GM18498 (cell line): ENCODE results near the gene DACH2.

Source experiments
- ATAC-seq: cut with Tn5 transposase; IDR thresholded peaks from one replicate; pipeline ENCODE4 v1.9.1; 2021; ENCODE audit warnings: mild to moderate bottlenecking, moderate library complexity; ENCODE audit not compliant: unreplicated experiment

DACH2 gene

GRCh38 chrX:86295293-86295692 lies 147.0 kb downstream of the DACH2 start:
- ATAC-seq: no peak

DNA sequence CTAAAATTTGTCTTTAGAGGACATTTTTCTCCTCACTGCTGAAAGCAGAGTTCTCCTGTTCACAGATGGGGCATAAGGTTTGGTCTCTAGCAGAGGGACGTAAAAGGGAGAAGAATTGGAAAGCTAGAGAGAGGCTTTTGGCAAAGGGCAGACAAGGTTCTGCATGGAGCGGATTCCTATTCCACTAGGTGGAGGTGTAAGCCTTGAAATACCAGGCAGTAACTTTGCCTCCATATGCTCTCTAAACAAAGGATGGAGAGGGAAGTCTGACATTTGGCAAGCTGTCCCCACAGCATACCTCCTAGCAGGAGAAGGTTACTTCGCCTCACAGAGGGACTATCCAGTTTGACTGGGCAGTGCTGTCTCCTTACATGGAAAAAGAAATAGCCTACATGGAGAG lies 174.7 kb downstream of the DACH2 start:
- ATAC-seq: no peak

GRCh38 chrX:86329174-86329573 lies 180.9 kb downstream of the DACH2 start:
- ATAC-seq: no peak

DNA sequence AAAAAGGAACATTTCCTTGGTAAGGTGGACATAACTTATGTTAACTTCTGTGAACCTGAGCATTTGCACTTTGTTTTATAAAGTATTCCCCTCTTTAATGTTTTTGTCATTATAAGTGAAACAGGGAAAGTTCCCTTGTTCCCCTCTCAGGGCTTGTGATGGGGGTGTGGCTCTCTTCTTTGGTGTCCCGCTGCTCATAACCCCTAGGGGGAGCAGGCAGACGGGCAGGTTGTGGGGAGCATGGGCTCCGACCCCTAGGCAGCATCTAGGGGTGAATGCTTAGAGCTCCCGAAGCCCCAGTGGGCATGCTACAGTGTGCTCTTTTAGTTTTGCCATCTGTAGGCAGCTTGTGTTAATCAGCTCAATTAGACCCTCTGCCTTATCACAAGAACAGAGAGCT lies 200.4 kb downstream of the DACH2 start:
- no peak for ATAC-seq

GRCh38 chrX:86349115-86349514 lies 200.9 kb downstream of the DACH2 start:
- no peak for ATAC-seq

DNA sequence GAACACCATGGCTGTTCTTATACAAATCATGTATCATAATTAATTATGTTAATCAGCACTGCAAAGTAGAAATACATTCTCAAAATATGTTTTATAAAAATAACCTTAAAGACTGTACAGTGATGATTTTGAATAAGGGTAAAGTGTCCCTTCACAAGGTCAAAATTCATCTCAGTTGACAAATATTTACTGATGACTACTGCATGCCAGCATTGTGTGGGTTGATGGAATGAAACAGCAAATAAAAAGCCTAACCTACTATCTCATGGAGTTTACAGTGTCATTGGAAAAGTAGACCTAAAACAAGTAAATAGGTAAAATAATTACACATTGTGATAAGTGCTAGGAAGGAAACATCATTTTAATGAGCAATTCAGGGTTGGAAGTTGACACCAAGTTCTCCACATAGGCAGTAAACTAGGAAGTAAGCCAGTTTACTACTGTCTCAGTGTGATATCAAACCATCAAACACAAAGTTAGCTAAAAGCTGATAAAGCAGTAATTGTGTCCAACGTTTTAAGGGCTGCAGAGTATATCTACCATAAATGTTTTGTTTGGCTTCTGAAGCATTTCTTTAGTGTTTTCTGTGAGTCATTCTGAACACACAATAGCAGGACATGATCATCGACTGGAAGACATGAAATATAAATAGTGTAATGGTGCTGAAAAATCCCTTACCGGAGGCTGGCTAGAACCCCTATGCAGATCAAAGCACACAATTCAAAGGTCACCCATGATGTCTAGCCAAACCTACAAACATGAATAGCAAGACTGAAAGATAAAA lies 221.8 kb downstream of the DACH2 start:
- no peak for ATAC-seq

DNA sequence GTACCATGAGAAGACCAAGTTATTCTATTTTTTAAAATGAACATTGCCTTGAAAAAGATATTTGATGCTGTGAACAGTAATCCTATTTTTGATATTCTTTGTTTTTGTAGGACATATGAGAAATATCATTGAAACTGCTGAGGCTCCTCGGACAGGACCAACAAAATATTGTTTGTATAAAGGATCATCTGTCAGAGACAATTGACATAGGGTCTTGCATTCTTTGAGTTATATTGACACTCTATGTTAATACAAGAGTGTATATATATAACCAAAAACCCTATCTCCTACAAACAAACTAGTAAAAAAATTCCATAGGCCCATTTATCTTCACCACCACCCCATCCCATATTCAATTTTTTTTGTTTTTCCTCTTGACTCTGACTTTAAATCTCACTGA lies 222.7 kb downstream of the DACH2 start:
- no peak for ATAC-seq

- no peak for ATAC-seq
Observed at GRCh38 chrX:86379209-86379608, 231.0 kb downstream of the DACH2 start.

- ATAC-seq: no peak
Observed at GRCh38 chrX:86383681-86384540, 235.7 kb downstream of the DACH2 start.

DNA sequence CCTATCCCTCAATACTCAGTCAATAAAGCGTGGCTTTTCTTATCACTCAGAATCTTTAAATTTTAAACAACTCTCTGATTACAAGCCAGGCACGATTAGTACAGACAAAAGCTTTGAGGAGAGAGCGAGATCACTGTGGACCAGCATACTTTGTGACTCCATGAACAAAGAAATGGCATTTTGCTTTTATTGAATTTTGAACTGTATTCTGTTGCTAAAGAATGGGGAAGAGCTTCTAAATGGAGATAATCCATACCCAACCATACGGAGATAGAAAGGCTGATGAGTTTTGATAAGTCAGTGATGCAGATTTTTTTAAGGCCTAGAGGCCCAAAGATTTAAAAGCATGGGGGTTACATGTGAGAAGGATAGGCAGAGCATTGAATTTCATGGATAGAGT lies 259.1 kb downstream of the DACH2 start:
- ATAC-seq: no peak

- no peak for ATAC-seq
Observed at GRCh38 chrX:86421771-86422170, 273.5 kb downstream of the DACH2 start.

- no peak for ATAC-seq
Observed at GRCh38 chrX:86436116-86436515, 287.9 kb downstream of the DACH2 start.

GRCh38 chrX:86455495-86455894 lies 307.2 kb downstream of the DACH2 start:
- ATAC-seq: no peak

DNA sequence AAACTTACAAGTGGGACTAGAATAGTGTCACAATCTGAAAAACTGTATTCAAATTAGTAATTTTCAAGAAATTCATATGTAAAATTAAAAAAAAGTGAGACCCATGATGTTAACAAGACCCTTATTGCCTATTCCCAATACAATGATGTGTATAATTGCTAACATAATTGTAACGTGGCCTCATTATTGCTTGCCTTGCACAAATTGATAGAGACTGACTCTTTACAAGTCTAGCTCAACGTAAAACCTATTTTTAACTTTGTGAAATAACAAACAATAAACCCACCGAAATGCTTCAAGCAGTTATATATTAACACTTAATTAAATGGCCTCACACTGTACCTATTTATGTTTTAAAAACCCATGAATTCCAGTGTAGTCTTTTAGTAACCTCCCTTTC lies 312.5 kb downstream of the DACH2 start:
- no peak for ATAC-seq

- no peak for ATAC-seq
Observed at GRCh38 chrX:86504297-86504696, 356.0 kb downstream of the DACH2 start.

GRCh38 chrX:86507331-86507730 lies 359.1 kb downstream of the DACH2 start:
- ATAC-seq: no peak

GRCh38 chrX:86579777-86580176 lies 431.5 kb downstream of the DACH2 start:
- ATAC-seq: no peak

DNA sequence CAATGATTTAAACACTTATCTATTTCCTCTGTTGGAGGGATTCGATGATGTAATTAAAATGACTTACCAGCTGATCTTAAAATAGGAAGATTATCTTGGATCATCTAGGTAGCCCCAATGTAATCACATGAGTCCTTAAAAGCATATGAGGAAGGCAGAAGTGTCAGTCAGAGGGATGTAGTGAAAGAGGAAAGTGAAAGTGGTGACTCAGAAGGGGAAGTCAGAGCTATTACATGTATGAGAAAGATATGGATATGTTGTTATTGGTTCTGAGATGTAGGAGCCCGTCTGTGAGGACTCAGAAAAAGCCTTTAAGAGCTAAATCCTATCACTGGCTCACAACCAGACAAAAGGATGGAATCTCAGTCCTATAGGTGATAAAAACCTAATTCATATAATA lies 456.4 kb downstream of the DACH2 start:
- no peak for ATAC-seq

- ATAC-seq: no peak
Observed at GRCh38 chrX:86696951-86697350, 548.7 kb downstream of the DACH2 start.

DNA sequence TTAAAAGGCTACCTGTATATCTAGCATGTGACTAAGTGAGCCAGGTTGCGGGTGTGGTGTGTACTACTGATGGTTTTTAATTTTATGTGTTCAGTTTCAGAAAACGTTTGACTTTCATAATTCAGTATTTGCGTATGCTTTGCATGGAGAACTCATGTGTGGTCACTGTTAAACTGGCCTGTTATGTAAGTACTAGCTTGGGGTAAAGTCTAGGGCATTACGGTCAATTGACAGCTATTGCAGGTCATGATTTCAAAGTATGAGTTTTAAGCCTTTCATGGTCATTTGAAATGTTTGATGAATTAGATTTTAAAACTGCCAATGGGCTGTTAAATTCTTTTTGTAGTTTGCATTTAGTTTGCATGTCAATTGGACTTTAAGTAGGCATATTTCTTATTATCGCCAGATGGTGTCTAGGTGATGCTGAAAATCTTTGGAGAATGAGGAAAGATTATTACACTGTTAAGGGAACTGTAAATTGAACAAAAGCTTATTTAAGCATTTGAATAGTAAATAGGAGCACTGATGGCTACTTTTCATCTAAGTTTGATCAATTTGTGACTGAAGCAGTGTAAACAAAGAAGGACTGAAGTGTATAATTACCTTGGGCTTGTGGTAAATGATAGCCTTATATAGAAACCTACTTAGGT lies 563.4 kb downstream of the DACH2 start:
- no peak for ATAC-seq

DNA sequence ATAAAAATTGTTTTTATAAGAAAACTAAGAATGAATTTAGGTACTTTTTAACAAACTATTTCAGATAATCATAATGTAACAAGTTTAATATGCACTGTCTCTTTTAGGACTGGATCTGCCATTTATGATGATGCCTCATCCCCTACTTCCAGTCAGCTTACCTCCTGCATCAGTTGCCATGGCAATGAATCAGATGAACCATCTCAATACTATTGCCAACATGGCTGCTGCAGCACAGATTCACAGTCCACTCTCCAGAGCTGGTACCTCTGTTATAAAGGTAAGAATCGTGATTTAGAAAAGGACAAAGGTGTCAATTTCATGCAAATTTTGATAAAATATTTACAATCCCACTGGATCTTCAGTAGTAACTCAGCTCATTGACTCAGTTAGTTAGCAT lies 566.2 kb downstream of the DACH2 start:
- ATAC-seq: no peak

- no peak for ATAC-seq
Observed at GRCh38 chrX:86724277-86724676, 576.0 kb downstream of the DACH2 start.
